OCI-M1 (cell line): ENCODE results near the gene REXO4.
"Not testable (repeated sequence)": the region's sequence is repeated elsewhere in the genome, so short reads cannot be mapped to it uniquely, and the experiment has no call there.

Experiments used
- DNase-seq: peaks from one replicate; lab custom pipeline; 2025; lab: John Stamatoyannopoulos, UW

REXO4 gene

DNA sequence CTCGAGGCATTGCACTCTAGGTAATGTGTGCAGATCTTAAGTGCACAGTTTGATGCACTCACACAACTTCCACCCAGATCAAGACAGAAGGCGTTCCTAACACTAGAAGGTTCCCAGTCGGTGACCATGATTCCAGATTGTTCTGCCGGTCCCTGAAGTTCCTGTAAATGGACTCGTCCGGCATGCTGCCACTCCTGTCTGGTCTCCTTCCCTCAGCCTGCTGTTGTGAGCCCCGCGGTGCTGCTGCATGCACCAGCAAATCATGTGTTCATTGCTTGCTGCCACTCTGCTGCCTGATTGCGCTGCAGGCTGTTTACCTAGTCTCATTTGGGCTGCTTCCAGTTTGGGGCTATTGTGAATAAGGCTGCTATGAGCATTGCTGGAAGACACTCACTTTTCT lies 30.1 kb downstream of the REXO4 start:
- DNase-seq: no peak

DNA sequence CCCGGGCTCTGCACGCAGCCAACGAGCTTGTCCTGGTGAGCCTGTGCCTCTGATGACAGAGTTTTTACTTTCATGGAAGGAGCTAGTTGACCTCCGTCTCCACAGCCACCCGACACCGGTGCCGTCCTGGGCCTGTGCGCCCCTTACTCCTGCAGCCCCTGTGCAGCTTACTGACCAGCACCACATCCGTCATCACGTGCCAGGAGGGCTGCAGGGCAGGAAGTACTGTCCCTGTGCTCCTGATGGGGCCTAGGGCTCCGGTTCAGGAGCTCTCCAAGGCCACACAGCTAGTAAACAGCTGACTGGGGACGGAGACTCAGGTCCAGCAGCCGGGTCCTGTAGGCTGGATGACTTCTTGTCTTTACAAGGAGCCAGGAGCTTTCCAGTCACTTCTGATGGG lies 31.5 kb downstream of the REXO4 start:
- no peak for DNase-seq

DNA sequence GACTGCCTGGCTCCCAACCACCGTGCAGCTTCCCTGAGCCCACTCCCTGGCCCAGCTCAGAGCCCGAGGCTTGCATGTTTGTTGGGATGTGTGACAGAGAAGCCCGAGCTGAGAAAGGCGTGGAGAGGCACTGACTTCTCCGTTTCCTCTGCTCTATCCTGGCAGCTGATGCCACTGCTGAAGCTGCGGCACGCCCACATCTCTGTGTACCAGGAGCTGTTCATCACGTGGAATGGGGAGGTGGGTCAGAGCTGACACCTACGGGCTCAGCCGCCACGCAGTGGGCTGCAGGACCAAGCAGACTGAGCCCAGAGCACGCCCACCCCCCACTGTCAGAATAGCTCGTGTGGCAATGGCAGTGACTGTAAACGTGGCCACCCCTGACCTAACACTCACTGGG lies 32.4 kb downstream of the REXO4 start:
- DNase-seq: no peak

DNA sequence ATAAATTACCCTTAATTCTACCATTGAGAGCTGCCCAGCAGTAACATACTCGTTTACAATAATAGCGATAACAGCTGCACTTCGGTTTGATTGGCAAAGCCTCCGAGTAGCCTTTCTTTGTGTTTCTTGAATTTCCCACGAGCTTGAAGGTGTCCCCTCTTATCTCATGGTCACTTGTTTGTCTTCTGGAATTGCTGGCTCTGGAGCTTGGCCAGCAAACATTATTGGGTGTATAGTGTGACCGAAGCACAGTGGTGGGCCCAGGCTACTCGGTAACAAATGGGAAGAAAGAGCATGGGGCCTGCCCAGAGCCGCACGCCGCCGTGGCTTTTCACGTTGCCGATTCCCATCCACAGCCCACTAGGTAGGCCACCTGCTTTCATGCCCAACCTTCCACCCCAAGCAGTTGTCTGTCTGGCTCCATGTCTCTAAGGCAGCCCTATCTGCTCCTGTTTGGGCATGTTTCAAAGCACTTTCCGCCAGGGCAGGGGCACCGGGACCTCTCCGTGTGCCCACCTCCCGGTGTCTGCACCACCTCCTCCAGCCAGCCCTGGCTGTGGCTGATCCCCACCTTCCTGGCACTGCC lies 33.0 kb downstream of the REXO4 start:
- DNase-seq: no peak

DNA sequence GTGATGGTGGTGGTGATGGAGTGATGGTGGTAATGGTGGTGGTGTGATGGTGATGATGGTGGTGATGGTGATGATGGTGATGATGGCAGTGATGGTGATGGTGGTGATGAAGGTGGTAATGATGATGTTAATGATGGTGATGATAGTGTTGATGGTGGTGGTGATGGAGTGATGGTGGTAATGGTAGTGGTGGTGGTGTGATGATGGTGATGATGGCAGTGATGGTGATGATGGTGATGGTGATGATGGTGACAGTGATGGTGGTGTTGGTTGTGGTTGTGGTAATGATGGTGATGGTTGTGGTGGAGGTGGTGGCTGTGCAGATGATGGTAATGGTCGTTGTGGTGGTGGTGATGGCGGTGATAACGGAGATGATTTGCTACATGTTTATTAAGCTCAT lies 34.4 kb downstream of the REXO4 start:
- no peak for DNase-seq

DNA sequence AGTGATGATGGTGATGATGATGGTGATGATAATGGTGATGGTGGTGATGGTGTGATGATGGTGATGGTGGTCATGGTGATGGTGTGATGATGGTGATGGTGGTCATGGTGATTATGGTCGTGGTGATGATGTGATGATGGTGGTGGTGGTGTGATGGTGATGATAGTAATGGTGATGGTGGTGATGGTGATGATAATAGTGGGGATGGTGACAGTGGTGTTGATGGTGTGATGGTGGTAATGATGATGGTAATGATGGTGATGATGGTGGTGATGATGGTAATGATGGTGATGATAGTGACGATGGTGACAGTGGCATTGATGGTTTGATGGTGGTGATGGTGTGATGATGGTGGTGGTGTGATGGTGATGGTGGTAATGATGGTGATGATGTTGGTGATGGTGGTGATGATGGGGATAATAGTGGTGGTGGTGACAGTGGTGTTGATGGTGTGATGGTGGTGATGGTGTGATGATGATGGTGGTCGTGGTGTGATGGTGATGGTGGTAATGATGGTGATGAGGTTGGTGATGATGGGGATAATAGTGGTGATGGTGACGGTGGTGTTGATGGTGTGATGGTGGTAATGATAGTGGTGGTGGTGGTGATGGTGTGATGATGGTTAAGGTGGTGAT lies 35.2 kb downstream of the REXO4 start:
- no peak for DNase-seq

DNA sequence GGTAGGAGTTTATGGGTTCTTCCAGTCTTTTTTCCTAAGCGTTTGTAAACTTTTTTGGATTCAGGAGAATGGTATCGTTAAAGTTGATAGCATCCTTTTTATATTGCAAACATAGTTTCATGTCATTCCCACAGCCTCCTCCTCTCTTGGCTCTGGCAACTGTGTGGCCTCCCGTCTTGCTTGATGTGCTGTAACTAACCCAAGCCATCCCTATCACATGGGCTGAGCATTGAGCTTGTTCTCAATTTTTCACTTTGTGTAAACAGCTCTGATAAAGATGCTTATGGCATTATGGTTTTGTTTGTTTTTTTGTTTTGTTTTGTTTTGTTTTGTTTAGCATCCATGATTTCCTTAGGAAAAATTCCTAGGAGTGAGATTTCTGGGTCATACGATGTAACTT lies 37.1 kb downstream of the REXO4 start:
- no peak for DNase-seq

DNA sequence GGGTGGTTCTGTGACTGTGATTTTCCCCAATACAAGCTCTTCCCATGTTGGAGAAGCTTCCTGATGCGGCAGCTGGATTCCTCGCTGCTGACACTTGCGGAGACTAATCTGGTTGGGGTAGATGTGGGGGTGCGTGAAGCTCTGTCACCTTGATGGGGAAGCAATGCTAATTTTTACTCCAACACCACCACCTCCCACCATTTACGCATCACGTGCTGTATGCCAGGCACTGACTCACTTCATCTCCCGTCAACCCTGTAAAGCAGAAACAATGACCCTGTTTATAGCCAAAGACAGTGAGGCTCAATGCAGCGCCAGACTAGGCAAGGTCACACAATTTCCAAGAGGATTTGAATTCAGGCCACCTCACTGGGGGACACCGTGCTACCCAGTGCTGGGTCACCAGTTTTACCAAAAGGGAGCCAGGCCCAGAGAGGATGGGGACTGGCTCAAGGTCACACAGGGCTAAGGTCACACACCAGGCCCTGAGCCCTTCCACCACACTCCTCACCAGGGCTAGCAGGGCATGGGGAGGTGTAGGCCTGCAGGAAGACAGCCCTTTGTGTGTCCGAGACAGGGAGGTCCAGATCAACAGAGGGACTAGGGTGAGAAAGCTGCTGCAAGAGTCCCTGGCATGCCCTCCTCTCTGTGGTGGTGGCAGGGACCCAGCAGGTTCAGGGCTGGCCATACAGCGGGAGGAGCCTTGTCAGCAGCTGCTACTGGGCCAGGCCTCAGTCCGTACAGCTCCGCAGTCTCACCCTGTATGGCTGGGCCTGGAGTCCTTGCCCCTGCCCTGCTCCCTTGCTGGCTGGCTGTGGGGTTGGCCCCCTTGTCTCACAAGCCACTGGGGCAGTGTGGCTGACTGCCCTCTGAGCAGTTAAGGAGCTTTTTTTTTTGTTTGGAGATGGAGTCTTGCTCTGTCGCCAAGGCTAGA lies 38.4 kb downstream of the REXO4 start:
- DNase-seq: no peak

DNA sequence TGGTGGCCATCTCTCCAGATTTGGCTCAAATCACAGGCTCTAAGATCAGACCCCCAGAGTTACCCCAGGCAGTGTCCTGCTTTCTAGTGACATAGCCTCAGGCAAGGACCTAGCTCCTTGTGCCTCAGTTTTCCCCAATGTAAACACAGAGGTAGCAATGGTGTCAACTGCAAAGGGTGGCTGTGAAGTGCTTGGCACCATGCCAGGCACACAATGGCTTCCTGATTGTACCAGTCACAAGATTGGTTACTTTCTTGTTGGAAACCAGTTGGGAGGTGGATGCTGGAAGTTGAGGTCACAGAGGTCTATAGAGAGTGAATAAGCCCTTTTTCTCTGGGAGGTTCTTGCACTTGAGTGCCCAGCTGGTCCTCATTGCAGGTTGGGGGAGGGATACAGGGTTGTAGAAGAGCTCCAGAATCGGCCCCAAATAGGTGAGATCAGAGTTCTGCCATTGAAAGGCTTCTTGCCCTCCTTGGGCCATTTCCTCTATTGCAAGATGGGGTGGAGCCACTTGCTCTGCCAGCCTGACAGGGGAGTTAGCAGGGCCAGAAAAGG lies 39.3 kb downstream of the REXO4 start:
- DNase-seq: no peak

DNA sequence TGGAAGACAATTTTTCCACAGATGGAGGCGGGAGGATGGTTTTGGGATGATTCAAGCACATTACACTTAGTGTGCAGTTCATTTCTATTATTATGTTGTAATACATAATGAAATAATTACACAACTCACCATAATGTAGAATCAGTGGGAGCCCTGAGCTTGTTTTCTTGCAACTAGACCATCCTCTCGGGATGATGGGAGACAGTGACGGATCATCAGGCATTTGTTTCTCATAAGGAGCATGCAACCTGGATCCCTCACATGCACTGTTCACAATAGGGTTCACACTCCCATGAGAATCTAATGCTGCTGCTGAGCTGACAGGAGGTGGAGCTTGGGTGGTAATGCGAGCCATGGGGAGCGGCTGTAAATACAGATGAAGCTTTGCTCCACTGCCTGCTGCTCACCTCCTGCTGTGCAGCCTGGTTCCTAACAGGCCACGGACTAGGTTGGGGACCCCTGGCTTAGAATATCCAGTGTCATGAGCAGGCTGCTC lies 40.0 kb downstream of the REXO4 start:
- peak; percentile 13 for DNase-seq

DNA sequence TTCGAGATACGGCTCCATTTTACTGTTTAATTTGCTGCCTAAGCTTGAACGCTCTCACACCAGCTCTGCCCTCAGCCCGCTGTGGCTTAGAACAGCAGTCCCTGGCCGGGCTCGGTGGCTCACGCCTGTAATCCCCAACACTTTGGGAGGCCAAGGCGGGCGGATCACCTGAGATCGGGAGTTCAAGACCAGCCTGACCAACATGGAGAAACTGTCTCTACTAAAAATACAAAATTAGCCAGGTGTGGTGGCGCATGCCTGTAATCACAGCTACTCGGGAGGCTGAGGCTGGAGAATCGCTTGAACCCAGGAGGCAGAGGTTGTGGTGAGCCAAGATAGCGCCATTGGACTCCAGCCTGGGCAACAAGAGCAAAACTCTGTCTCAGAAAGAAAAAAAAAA lies 40.5 kb downstream of the REXO4 start:
- not testable (repeated sequence) for DNase-seq

DNA sequence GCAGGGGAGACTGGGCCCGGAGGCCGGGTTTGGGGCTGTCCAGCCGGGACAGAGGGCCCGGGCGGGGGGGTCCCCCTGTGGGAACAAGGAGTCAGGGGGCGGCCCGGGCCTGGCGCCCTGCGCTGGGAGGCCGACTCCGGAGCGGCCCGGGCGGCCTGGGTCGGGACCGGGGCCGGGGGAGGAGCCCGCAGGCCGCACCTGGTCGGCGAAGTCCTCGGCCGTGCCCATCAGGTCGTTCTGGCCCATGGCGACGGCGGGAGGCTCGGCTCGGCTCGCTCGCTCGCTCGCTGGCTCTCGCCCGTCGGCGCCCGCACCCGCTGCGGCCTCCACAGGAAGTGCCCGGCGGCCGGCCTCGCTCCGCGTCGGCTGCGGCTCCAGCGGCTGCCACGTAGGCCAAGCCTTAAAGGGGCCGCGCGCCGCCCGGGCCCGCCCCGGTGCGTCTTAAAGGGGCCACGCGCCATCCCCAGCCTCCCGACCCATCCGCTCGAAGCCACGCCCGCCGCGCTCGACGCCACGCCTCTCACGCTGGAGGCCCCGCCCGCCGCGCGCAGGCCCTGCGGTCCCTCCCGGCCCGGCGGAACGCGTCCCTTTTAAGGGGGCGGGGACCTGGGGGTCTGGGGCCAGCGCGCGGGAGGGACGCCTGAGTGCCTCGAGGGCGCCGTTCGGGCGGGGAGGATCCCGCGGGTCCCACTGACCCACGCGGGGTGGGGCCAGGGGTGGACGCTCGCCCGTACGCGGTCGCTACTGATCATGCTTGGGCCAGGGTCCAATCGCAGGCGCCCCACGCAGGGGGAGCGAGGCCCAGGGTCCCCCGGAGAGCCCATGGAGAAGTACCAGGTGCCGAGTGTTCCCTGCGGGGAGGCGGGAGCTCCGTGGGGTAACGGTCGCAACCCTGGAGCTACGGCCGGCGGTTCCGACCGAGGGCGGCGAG lies 41.8 kb downstream of the REXO4 start, which contains the start of the genes STKLD1 and SURF4:
Gene STKLD1, plus strand, starts transcription at position 643 of the 931 bp plus-strand sequence. Its CDS starts 108 bp downstream, at position 751.
Gene SURF4, minus strand, starts transcription at position 337 of the 931 bp plus-strand sequence. Its CDS starts 91 bp downstream, at position 246.
- peak; percentile 97 for DNase-seq

DNA sequence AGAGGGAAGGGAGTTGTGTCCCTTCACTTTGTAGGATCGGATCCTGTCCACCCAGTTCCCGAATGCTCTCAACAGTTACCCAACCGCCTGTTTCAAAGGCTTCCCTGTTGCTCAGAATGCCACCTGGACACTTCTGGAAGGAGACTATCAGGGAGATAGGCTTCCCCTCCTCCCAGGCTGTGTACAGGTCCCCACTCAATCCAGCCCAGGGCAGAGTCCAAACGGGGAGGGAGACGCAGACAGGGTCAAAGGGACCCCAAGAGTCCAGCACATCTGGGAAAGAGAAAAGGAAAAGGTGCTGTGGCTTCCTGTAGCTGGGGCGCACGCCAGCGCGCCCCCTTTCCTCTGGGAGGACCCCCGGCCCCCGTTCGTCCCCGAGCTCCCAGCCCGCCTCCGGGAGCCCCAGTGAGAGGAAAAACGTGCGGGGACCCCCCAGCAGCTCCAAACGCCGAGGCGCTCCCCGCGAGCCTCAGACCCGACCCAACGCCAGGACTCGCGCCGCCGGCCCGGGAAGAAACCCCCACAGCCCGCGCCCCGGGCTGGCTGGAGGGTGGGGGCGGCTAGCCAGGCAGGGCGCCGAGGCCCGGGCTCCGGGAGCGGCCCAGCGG lies 42.6 kb downstream of the REXO4 start:
- DNase-seq: peak; percentile 72

DNA sequence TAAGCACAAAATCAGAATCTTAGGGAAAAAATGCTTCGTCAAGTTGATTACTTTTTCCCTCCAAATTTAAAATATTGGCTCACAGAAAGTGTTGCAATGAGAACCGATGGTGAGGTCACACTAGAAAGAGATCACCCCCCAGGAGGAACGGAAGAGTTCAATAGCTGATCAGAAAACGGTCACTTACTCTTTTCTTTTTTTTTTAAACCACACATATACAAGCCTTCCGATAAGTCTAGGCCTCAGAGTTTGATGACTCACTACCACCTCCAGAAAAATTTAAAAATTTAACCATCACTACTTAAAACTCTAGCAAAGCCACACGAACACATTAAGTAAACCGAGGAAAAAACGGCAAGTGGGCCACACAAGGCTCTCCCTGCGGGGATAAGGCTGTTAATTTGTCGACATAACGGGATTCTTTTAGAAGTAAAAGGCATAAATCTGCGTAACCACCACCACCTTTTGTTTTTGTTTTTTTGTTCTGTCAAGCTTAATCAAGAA lies 43.1 kb downstream of the REXO4 start:
- DNase-seq: peak; percentile 66

DNA sequence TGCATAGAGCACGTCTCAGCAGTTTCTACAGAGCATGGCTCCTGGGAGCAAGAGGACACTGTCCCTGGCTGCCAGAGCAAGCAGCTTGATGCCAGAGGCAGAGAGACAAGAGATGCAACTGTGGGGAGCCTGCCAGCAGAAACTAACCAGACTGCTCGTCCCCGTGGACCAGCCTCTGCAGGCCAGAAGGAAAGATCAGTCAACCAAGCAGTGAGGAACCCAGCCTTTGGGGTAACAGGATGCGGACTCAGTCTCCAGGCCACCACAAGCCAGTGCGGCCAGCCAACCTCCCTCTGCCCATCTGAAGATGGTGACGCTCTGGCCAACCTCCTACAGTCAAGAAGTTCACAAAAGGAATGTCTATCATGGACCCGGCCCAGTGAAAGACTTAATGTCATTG lies 45.7 kb downstream of the REXO4 start:
- no peak for DNase-seq

DNA sequence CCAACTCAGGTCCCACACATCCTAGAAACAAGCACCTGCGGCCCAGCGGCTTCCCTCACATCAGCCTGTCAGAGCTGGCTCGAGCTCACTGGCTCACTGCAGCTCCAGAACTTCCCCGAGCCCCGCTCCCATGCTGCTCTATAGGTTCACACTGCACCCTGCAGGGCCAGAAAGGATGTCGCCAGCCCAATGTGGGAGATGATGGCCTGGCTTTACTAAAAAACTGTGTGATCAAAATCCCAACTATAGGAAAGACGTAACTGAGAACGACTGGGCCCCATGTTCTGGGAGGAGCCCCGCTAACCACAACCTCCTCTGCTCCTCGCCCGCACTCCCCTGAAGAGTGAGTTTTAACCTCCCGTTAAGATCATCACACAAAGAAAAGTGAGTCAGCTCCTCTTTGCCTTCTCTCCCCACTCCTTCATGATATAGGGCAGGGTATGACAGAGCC lies 46.5 kb downstream of the REXO4 start:
- DNase-seq: no peak

DNA sequence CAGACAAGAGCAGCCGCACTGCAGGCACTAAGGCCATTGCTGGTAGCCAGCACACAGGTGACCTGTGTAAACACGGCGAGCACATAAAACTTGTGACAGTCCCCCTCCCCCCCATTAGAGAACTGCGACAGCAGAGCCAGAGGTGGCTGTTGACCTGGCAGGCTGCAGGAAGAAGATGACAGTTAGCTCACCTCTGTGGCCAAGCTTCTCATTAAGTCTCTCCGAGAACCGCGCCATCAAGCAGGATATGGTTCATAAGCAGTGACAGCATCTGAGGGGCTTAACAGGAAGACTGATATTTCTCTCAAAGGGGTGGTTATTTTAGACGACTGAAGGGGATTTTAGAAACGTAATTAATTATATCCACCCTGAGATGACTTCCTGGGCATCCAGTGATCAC lies 47.1 kb downstream of the REXO4 start:
- DNase-seq: no peak

DNA sequence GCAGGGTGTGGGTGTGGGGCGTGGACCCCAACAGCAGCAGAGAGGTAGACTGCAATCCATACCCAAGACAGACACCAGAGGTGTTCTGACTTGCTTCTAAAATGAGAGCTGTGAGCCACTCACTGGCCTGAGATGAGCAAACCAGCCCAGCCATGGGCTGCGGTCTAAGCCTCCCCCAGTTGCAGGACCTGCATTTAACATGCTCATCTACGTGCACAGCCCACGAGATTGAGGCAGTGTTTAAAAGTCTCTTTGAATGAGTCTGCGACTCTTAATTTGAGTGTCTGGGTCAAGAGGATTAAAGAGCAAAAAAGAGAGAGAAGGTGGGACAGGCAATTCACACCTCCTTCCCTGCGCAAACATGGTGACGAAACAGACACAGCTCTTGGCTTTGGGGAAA lies 47.9 kb downstream of the REXO4 start:
- no peak for DNase-seq

DNA sequence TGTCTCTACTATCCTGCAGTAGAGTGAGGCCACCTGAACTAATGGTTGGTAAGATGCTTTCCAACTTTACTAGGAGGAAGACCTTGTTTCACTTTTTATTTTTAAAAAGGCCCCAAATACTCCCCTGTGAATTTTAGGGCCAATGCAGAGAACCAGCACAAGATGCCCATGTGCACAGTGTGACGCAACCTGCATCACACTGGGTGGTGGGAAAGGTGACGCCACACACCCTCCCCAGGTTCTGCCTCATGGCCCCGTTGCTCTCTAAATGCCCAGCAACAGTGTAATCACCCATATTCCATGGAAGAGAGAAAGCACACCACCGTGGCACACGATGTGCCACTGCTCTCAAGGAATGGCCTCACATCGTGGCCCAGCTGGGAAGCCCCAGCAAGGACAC lies 48.4 kb downstream of the REXO4 start:
- DNase-seq: no peak

DNA sequence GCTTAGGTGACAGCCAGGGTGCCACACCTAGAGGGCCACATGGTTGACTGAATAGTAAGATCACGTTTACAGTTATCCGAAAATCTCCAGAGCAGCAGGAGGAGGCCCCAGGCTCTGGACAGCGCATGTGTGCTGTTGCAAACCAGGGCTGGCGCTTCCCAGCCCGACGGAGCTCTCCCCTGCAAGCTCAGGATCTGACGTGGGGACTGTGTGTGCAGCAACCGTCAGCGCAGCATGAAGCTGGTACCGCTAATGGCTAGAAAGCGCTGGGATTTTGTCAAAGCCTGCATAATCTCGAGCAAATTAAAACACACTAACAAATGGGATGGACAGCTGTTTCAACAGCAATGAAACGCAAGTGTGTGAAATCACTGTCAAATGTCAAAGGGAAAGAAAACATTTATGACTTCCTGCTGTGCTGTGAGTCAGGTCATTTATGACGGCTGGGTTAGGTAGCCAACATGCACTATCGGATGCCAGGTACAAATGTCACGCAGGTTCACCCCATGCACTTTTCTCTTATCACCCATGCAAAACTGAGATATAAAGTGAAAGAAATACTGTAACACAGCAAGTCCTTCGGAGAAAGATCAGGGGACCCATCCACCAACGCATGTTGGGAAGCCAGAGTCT lies 49.4 kb downstream of the REXO4 start:
- no peak for DNase-seq
